B cell (primary cell): ENCODE measurements around the gene EGFR. TPM values are rescaled to one million over a fixed set of nuclear protein-coding genes. Genes with fewer than 3 reads are reported as not detected.

Experiments used
- ATAC-seq: fragments of 200-7000 bp; cut with Tn5 transposase; one replicate; pipeline ENCODE4 v1.10.0; 2021; ENCODE audit warnings: low read depth, mild to moderate bottlenecking, moderate number of reproducible peaks, moderate library complexity
- CTCF ChIA-PET: fragments of 350-600 bp; sonication (Branson Sonifier 250); formaldehyde crosslinking; loops from one replicate; lab custom pipeline; 2021; ENCODE audit warnings: antibody characterized with exemption, inconsistent platforms; lab: Charles Lee
- POLR2A ChIA-PET: fragments of 350-600 bp; sonication (Branson Sonifier 250); formaldehyde crosslinking; loops from one replicate; lab custom pipeline; 2021; ENCODE audit warnings: antibody characterized with exemption; lab: Charles Lee
- DNase-seq: peaks from one replicate; pipeline ENCODE4 v3.0.0; 2013
- H2AFZ ChIP-seq: 2 replicates; pipeline ENCODE4 v1.6.1; 2012; ENCODE audit warnings: mild to moderate bottlenecking, low read depth, low read length; ENCODE audit not compliant: insufficient read depth, poor library complexity, severe bottlenecking
- H3K27ac ChIP-seq, 2 donors: 1 replicate in 1 of 2; 2 replicates in 1 of 2; pipeline ENCODE4 v1.5.1; 2012 to 2013; ENCODE audit warnings: low read length in 2 of 2, mild to moderate bottlenecking in 2 of 2, moderate library complexity in 1 of 2
- H3K27me3 ChIP-seq, 4 experiments: fragments of 200-600 bp in 1 of 4; sonication (generic) in 1 of 4; replicated peaks in 1 of 4; 1 replicate in 2 of 4; 2 replicates in 2 of 4; pipeline versions ENCODE4 v1.6.1 to v1.7.0; 2013 to 2016; ENCODE audit warnings: low read length in 3 of 4, mild to moderate bottlenecking in 2 of 4, mixed read lengths in 1 of 4, moderate library complexity in 1 of 4; ENCODE audit not compliant: insufficient read depth in 4 of 4, control insufficient read depth in 3 of 4; ENCODE audit errors: control extremely low read depth in 1 of 4
- H3K36me3 ChIP-seq, 2 experiments: replicated peaks in 1 of 2; 1 replicate in 1 of 2; 2 replicates in 1 of 2; pipeline versions ENCODE4 v1.6.1 to v1.7.1; 2013; ENCODE audit warnings: low read length in 1 of 2; ENCODE audit not compliant: insufficient read depth in 2 of 2, control insufficient read depth in 1 of 2; ENCODE audit errors: control extremely low read depth in 1 of 2, extremely low read depth in 1 of 2
- H3K4me1 ChIP-seq, 2 donors: fragments of 200-600 bp in 1 of 2; sonication (generic) in 1 of 2; 1 replicate in 1 of 2; 2 replicates in 1 of 2; pipeline versions ENCODE4 v1.5.1 to v1.6.1; 2013 to 2017; ENCODE audit warnings: low read length in 2 of 2; ENCODE audit not compliant: control insufficient read depth in 2 of 2, insufficient read depth in 2 of 2
- H3K4me2 ChIP-seq: replicated peaks from 2 replicates; pipeline ENCODE3; 2012; ENCODE audit warnings: mild to moderate bottlenecking, low read depth, low read length; ENCODE audit not compliant: poor library complexity, severe bottlenecking
- H3K4me3 ChIP-seq, 5 experiments: fragments of 200-600 bp in 1 of 5; sonication (generic) in 1 of 5; 1 replicate in 3 of 5; 2 replicates in 2 of 5; pipeline versions ENCODE4 v1.5.1 to v1.7.0; 2011 to 2016; ENCODE audit warnings: low read length in 4 of 5, mild to moderate bottlenecking in 4 of 5, low read depth in 2 of 5, control low read depth in 1 of 5, moderate library complexity in 1 of 5; ENCODE audit not compliant: insufficient read depth in 1 of 5; ENCODE audit errors: control extremely low read depth in 1 of 5, extremely low read depth in 1 of 5
- H3K79me2 ChIP-seq: fragments of 200-600 bp; sonication (generic); one replicate; pipeline ENCODE4 v1.6.0; 2016; ENCODE audit warnings: low read length; ENCODE audit not compliant: control insufficient read depth, insufficient read depth
- H3K9ac ChIP-seq: fragments of 200-600 bp; sonication (generic); 2 replicates; pipeline ENCODE4 v1.6.1; 2017; ENCODE audit warnings: mild to moderate bottlenecking, low read length, moderate library complexity
- H3K9me3 ChIP-seq, 3 donors: one replicate each; pipeline versions ENCODE4 v1.6.1 to v1.7.1; 2013; ENCODE audit warnings: low read length in 2 of 3; ENCODE audit not compliant: control insufficient read depth in 2 of 3, insufficient read depth in 1 of 3; ENCODE audit errors: control extremely low read depth in 1 of 3
- H4K20me1 ChIP-seq: 2 replicates; pipeline ENCODE4 v1.6.0; 2012; ENCODE audit warnings: mild to moderate bottlenecking, low read length; ENCODE audit not compliant: insufficient read depth, control insufficient read depth, poor library complexity, severe bottlenecking
- H3K27ac Mint-ChIP-seq: one replicate; pipeline ENCODE4 v1.8.0; 2021; ENCODE audit warnings: mixed read lengths
- H3K27me3 Mint-ChIP-seq: one replicate; pipeline ENCODE4 v1.8.0; 2021; ENCODE audit warnings: mixed read lengths
- H3K4me1 Mint-ChIP-seq: one replicate; pipeline ENCODE4 v1.8.0; 2021; ENCODE audit warnings: mixed read lengths
- H3K4me3 Mint-ChIP-seq: one replicate; pipeline ENCODE4 v1.8.0; 2021; ENCODE audit warnings: mixed read lengths
- H3K9me3 Mint-ChIP-seq: one replicate; pipeline ENCODE4 v1.8.0; 2022; ENCODE audit warnings: mixed read lengths; ENCODE audit not compliant: insufficient read depth
- CTCF ChIP-seq: fragments of 200-600 bp; IDR thresholded peaks from one replicate; pipeline ENCODE4 v1.8.0; 2022; ENCODE audit warnings: antibody characterized with exemption, mild to moderate bottlenecking
- EZH2 ChIP-seq: IDR thresholded peaks from 2 replicates; pipeline ENCODE4 v1.6.1; 2012; ENCODE audit warnings: borderline replicate concordance, low read depth, mild to moderate bottlenecking, moderate library complexity, low read length; ENCODE audit not compliant: insufficient read depth, poor library complexity, severe bottlenecking
- WGBS: methylation state at CpG from one replicate; pipeline ENCODE4 v1.1.5; 2013; ENCODE audit warnings: missing lambda C conversion rate; ENCODE audit not compliant: insufficient coverage; 5-methylcytosine and 5-hydroxymethylcytosine counted together
- intact Hi-C: fragments of 100-400 bp; cut with micrococcal nuclease; formaldehyde crosslinking; loops from one replicate; pipeline ENCODE4 v1.10.0; 2022
- polyA plus RNA-seq: library from polyadenylated mRNA; depleted of rRNA; stranded (reverse); fragments of >200 nt; gene quantifications from 2 replicates; pipeline ENCODE4 v1.2.3, GENCODE V29; 2012
- total RNA-seq, 2 donors: library from RNA; stranded (reverse); fragments of 120-200 nt in 1 of 2; gene quantifications; 1 replicate in 1 of 2; 2 replicates in 1 of 2; pipeline versions ENCODE4 v1.2.3 to v1.2.4, GENCODE V29; 2013 to 2022

The EGFR gene
- total and polyA plus RNA-seq, 2 donors (not counting 1 experiment from before 2014, with no cell fraction given), result not detected

DNA sequence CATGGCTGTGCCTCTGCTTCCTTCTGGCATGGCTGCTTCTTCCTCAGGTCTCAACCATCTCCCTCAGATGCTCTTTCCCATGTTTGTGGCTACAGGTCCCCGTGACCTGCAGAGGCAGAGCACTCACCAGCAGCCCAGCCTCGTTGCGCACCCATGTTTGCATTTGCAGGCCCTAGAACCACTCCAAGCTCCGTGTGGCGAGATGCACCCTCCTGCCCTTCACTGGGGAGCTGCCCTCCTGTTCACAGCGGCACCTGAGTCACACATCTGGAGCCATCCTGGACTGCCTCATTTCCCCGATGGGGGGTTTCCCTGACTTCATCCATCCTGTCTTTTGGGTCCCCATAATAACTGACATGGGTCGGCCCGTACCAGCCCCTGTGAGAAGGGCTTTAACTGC lies 35.9 kb downstream of the EGFR start:
- no peak for DNase-seq
- H4K20me1 ChIP-seq, result no peaks in the 10 kb centered on the region
- Mint-ChIP-seq H3K27ac (no peak overlapping the region), H3K27me3 (peaks cover 13% of the 10 kb centered on the region), H3K9me3 (no peaks in the 10 kb centered on the region), H3K4me3 (no peak overlapping the region), H3K4me1 (no peaks in the 10 kb centered on the region)
- H3K27me3 ChIP-seq, result peaks cover 0 to 2% (median 1%) of the 10 kb centered on the region in 4 experiments
- no peaks in the 10 kb centered on the region for H3K36me3 ChIP-seq
- intact Hi-C loops, result no loop called here
- no peak for ATAC-seq
- no peaks in the 10 kb centered on the region for H3K79me2 ChIP-seq
- H3K4me2 ChIP-seq, result no peak overlapping the region
- no peak overlapping the region for H3K4me3 ChIP-seq
- no peak overlapping the region for H2AFZ ChIP-seq
- H3K9me3 ChIP-seq, result peaks cover 0 to 12% (median 0%) of the 10 kb centered on the region in 3 donors
- no peak overlapping the region for H3K9ac ChIP-seq
- ChIA-PET CTCF (no interaction called here), POLR2A (no interaction called here)
- no peak overlapping the region for H3K27ac ChIP-seq
- WGBS, result 89% methylated on average over 9 of the region's 9 CpGs
- TF ChIP-seq CTCF, result no peak
- no peak for TF ChIP-seq EZH2
- no peaks in the 10 kb centered on the region for H3K4me1 ChIP-seq

DNA sequence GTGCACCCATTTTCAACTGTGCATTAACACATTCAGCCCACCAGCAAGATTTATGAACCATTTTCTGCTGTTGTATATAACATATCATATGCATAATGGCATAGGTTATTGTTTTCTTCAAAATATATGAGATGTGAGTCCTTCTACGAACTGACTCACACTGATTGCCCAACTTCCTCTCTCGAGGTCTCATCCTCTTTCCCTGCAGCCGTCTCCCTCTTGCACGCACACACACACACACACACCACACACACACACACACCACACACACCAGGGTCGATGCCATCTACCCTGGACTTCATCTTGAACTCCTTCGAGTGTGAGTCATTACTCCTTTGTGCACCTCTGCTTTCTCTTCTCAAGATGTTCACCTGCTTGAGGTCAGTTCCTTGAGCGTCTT lies 36.7 kb downstream of the EGFR start:
- H4K20me1 ChIP-seq, result no peaks in the 10 kb centered on the region
- POLR2A ChIA-PET, result no interaction called here
- no peaks in the 10 kb centered on the region for H3K79me2 ChIP-seq
- no peaks in the 10 kb centered on the region for H3K4me1 Mint-ChIP-seq
- no peak overlapping the region for H3K4me3 Mint-ChIP-seq
- 69% methylated on average over 7 of the region's 7 CpGs for WGBS
- no peak overlapping the region for H3K9ac ChIP-seq
- no peak overlapping the region for H2AFZ ChIP-seq
- no peak for DNase-seq
- no peak overlapping the region for H3K4me2 ChIP-seq
- ATAC-seq, result no peak
- intact Hi-C loops, result no loop called here
- no peaks in the 10 kb centered on the region for H3K36me3 ChIP-seq
- H3K27me3 Mint-ChIP-seq, result peaks cover 13% of the 10 kb centered on the region
- no peak overlapping the region for H3K27ac ChIP-seq
- peaks cover 0 to 2% (median 1%) of the 10 kb centered on the region in 4 experiments for H3K27me3 ChIP-seq
- no peak overlapping the region for H3K4me3 ChIP-seq
- H3K4me1 ChIP-seq, result no peaks in the 10 kb centered on the region
- peaks cover 0 to 12% (median 0%) of the 10 kb centered on the region in 3 donors for H3K9me3 ChIP-seq
- TF ChIP-seq EZH2, result no peak
- no peak for TF ChIP-seq CTCF
- H3K9me3 Mint-ChIP-seq, result no peaks in the 10 kb centered on the region
- H3K27ac Mint-ChIP-seq, result no peak overlapping the region
- CTCF ChIA-PET, result no interaction called here
